Keratinocyte (primary cell): ENCODE data around the gene USP47.

Source experiments
- CTCF ChIP-seq, 3 experiments: IDR thresholded peaks in 1 of 3; conservative IDR thresholded peaks in 1 of 3; optimal IDR thresholded peaks in 1 of 3; 2 replicates in 2 of 3; 3 replicates in 1 of 3; pipeline versions ENCODE3 to v1.5.1; 2011; ENCODE audit warnings: low read length in 3 of 3, mild to moderate bottlenecking in 3 of 3, moderate library complexity in 2 of 3, control low read depth in 1 of 3, inconsistent platforms in 1 of 3; ENCODE audit not compliant: insufficient read depth in 2 of 3; ENCODE audit errors: extremely low read depth in 1 of 3
- EZH2 ChIP-seq: IDR thresholded peaks from one replicate; pipeline ENCODE4 v1.6.1; 2012; ENCODE audit warnings: inconsistent platforms, mild to moderate bottlenecking, low read length, moderate library complexity

DNA sequence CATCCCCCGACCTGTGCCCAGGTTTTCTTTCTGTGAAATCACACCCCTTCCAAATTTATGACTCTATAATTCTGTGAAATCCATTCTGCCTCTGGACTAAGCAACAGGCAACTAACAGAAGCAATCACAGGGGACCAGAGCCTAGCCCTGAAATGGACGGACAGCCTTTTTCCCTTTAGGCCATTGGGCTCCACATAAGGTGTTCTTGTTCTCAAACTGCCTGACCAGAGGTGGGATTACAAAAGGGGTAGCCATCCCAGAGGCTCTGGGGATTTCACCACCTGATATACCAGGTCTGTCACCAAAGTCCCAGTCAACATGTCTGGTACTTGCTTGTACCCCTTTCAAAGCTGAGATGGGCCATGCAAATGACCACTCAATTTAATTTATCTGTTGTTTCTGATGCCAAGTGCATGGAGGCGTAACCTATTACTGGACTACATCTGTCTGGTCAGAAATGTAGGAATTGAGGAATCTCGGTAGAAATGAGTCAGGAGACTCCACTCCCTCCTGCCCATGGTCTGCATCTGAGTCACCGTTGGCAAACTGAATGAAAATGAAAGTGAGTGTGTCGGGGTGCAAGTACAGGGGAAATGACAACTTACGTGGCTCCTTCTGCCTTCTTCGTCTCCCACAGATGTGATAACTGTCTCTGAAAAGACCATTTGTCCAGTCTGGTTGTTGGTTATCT, 156.5 kb downstream of the USP47 start:
- TF ChIP-seq EZH2 = no peak
- TF ChIP-seq CTCF (optimal IDR thresholded peaks at IDR 0.05 in 1 of 3, IDR thresholded peaks at IDR 0.05 in 1 of 3, conservative IDR thresholded peaks at IDR 0.05 in 1 of 3; ENCODE audit: extremely low read depth in 1 of 3, insufficient read depth in 2 of 3, low read length in 3 of 3) = no peak
